HG03521 (cell line): ENCODE measurements around the gene NRGN.
A peak's percentile ranks its signal among the peaks of the same experiment; 100 is the strongest.

ENCODE experiments used
- ATAC-seq: cut with Tn5 transposase; IDR thresholded peaks from one replicate; pipeline ENCODE4 v1.9.1; 2021; ENCODE audit warnings: mild to moderate bottlenecking, moderate library complexity; ENCODE audit not compliant: unreplicated experiment

The NRGN gene

DNA sequence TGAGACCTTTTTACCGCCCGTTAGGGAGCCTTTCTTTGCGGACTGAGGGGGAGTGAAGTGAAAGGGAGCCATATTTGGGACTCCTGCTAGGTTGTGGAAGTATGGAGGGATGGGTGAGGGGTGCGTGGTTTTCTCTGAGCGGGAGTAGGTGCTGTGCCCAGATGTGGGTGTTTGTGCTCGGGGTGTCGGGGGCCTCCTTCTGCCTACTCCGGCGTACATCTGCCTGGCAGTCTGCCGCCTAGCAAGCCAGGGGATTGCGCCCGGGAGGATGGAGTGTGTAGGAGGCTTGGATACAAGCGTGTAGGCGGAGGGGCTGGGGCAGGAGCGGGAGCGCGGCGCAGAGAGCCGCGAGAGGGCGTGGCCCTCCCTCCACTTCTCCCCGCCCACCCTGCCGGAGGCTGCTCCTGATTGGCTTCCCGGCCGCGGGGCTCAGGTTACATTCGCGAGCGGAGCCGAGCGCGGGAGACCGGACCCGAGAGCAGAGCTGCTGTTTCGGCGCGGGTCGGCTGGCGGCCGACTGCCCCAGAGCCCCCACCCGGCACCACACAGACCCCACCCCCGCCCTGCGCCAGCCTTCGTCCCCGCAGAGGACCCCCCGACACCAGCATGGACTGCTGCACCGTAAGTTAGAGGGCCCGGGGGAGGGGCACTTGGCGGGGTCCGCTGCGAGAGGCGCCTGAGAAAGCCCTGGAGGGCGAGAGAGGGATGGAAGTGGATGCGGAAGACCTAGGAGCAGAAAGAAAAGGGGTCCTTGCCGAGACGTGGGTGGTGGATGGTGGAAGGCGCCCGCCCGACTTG, at the start of gene NRGN:
NRGN (plus strand) TSS at position 464 of the 798 bp plus-strand sequence; CDS start at position 607, 143 bp downstream.
- ATAC-seq, result peak; percentile 99

DNA sequence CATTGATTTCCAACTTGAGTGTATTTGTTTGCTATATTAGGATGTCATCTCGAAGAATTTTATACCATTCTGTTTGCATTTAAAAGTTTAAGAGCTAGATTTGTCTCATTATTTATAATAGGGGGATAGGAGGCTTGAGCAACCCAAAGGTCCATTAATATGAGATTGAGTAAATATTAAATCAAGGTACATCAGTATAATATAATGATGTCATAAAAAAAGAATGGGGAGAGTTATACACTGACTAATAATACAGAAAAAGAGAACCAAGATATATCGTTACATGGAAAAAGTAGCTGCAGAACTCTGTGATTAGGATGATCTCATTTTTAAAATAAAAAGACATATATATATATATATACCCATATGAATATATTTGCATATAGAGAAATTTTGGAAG, 46.6 kb upstream of the NRGN start:
- ATAC-seq, result no peak

DNA sequence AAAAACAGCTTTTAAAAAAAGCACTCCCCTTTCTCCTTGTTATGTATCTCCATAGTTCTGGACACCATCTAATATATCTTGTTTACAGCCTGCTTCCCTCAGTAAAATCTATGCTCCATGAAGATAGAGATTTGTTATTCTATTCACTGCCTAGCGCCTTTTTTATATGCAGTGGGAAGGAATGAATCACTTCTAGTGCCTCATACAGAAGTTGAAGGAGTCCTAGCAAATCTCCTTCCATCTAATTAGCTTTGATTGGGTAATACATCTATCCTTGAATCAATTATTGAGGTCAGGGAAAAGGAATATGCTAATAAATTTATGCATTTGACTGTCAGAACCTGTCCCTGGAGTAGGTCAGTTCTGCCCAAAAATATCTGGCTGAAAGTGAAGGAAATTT, 40.2 kb upstream of the NRGN start:
- ATAC-seq, result no peak

DNA sequence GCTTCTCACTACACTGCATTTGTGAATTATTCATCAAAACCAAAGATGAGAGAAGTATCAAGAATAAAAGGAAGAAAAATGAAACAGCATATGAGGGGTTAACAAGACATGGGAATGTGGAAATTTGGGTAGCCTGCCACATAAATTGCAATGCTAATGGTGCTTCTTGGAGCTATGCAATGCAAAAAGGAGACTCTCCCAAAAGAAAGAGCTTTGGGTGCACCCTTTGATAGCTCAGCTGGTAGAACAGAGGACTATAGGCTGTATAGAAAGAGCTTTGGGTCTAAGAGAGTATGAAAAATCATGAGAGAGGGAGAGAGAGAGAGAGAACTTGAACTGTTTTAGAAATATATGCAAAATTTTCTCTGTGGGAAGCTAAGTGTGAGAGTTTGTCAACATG, 39.7 kb upstream of the NRGN start:
- no peak for ATAC-seq

DNA sequence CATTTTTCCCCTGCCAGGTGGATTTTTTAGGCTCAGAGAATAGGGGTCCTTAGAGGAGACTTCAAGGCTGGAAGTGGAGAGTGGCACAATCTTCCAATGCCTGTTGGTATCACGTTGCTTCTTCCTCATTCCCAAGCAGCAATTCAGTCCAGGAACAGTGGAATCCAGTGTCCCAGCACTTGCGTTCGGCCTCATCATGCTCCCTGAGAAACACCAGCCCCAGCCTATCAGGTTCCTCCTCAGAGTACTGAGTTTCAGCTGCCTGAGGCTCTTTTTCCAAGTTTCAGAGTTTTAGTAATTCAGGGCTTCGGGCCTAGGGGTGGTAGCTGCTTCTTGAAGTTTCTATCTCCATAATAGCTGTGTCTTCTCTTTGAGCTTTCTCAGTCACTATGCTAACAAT, 31.9 kb upstream of the NRGN start:
- no peak for ATAC-seq

DNA sequence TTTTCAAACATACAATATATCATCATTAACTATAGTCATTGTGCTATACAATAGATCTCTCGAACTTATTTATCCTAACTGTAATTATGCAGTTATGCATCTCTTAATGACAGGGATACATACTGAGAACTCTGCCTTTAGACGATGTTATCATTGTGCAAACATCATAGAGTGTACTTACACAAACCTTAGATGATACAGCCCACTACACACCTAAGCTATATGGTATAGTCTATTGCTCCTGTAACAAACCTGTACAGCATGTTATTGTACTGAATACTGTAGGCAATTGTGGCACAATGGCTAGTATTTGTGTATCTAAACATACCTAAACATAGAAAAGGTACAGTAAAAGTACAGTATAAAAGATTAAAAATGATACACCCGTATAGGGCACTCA, 27.4 kb upstream of the NRGN start:
- no peak for ATAC-seq

DNA sequence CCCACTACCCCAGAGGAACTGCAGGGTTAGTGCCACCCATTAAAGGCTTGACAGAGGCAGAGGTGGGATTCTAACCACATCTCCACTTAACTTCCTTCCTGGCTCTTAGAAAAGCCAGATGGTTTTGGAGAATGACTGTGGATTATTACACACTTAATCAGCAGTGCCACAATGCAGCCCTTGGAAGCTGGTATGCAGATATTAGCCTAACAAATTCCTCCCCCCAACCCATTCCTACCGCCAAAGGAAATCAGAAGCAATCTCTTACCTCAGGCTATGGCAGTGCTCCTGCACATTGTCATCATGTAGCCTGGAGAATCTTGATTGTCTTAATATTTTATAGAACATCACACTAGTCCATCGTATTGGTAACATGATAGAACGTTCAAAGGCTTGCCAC, 23.2 kb upstream of the NRGN start:
- no peak for ATAC-seq

DNA sequence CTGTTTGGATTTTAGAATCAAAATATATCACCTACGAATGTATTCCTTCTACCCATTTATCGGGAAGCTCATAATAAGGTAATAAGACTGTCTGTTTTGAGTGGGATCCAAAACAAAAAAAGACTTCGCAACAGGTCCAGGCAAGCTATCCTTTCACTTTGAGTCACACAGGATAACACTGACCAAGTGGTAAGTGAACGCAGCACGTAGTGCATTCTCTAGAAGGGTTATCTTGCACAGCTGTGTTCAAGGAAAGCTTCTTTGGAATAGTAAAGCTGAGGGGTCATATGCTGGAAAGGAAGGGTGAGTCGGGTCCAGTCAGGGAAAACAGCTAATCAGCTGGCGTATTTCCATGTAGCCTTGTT, 22.3 kb upstream of the NRGN start:
- ATAC-seq, result peak; percentile 42

DNA sequence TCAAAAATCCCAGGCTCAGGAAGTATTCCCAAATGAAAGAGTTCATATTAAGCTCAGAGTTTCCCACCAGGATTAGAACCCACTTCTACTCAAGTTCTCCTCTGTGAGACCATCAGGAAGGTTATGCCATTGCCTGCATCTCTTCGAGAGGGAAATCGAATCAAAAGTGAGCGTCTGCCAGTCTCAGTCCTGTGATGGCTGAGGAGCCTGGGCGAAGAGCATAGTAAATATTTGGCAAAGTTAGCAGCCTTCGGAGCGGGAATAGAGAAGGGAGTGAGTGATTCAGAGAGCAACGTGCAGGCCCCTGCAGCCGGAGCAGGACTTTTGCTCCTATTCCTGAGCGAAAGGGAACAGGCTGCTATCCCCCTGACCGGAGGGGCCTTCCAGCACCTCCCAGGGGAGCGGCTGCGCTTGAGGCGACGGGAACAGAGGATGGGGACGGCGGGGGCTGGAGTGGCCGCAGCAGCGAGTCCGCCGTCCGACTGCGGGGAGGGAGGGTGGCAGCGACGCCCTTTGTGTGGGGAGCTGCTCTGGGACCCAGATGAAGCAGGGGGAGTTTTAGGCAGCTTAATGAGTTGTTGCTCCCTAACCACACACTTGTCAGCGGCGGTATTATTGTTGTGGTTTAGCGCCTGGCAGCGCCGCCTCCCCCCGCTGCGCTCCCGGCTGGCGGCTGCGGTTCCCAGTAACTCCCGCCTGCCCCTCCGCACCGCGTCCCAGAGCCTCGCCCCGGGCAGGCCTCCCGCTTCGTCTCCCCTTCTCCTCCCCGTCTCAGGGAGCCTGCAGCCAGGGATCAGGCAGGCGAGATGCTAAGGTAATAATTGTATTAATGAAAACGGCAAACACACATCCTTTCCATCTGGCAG, 21.7 kb upstream of the NRGN start:
- no peak for ATAC-seq

DNA sequence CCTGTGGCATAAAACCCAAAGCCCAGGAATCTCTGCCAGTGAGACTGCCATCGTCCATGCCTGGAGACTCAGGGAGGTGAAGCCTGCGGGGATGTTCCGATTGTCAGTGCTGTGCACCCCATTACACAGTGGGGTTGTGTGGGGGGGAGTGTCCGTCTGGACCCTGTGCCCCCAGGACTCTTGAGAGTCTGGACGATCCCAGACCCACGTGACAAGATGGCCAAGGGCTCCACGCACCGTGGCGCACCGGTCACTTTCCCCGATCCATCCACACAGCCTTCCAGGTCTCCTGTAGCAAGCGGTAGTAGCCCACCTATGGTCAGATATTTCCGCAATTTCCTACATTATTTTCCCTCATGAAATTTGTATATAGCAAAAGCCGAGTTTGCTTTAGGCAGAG, 20.9 kb upstream of the NRGN start:
- ATAC-seq, result no peak

DNA sequence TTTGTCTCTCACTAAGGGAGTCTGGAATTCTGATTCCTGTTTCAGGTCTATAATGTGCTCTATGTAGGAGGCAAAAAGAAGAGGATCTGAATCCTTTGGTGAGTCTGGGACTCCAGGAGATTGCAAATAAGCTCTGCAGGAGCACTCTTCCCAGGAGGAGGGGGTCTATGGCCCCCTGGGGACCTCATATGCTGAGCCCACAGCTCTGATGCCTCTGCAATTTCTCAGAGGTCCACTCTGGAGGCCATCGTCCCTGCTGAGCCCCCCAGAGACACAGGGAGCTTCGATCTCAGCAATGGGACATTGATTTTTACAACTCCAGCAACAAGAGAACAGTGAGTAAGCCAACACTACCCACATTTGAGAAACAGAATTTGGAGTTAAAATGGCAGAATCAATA, 20.2 kb upstream of the NRGN start:
- ATAC-seq, result no peak

DNA sequence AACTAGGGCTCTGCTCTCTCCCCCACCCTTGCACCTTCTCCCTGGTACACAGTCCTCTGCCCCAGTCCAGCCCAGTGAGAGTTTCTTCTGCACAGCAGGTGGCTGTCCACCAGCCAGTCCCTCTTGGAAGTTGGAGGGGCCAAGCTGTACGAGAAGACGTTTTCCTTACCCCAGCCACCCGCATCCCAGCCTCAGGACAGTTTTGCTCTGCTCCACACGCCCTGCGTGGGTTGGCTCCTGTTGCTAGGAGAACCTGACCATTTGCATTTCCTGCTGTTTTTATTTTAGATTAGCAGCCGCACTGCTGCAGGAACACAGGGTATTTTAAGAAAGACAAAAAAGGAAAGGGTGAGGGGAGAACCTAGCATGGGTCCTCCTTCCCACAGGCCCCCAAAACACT, 17.6 kb upstream of the NRGN start:
- ATAC-seq, result no peak

DNA sequence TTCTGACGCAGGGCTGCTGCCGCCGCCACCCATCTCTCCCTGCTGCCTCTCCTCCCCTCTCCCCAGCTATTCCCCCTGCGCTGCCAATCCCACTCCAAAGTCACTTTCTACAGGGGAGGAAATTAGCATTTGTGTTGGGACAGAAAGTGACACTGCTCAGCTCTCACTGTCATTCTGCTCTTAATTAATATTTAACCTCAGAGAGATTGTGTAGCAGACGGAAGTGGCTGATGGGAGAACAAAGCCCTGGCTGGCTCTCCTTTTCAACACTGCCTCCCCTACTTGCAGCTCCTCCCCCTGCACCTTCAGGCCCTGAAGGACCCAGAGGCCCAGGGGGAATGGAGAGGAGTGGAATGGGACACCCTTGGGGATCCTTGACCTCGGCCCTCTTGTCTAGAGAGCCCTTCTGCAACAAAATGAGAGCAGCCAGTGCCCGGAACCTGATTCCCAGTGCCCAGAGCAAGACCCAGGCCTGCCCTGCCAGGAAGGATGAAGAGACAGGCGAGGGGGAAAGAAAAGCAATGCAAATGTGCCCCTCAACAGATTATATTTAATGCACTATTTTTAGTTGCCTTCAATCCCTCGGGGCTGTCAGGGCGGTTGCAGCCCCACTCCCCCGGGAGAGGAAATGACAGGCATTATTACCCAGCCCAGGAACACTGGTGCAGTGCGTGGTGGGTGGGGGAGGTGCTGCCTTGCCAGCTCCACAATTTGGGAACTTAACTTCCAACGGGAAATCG, 14.6 kb upstream of the NRGN start:
- peak; percentile 85 for ATAC-seq

DNA sequence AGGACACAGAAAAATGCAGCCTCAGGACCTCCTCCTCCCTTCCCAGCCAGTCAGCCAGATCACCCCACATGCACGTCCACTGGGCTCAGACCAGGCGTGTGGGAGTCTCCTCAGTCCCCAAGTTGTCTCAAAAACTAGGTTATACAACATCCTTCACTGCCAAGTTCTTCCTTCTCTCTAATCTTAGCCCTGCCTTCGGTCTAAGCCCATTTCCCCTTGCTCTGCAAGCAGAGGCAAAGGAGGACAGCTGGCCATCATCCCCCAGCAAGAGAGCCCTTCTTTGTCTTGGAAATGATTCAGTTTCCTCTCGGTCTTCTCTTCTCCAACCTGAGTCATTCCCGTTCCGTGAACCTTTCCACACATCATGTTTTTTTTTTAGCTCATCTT, 14.0 kb upstream of the NRGN start:
- no peak for ATAC-seq

DNA sequence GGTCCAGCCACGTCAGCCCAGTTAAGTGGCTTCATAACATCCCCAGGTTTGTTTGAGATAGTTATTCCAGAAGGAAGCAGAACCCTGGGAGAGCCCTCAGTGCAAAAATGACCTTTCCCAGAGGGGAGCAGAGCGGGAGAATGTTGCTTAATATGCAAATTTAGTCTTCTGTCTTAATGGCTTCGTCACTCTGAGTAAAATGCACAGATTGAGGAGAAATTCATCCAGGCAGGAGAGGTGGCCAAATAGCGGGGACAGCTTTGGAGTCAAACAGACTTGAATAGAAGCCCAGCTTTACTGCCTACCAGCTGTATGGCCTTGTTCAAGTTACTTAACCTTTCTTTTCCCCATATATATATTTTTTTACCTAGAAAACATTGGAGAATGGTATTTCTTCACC, 12.3 kb upstream of the NRGN start:
- ATAC-seq, result no peak

DNA sequence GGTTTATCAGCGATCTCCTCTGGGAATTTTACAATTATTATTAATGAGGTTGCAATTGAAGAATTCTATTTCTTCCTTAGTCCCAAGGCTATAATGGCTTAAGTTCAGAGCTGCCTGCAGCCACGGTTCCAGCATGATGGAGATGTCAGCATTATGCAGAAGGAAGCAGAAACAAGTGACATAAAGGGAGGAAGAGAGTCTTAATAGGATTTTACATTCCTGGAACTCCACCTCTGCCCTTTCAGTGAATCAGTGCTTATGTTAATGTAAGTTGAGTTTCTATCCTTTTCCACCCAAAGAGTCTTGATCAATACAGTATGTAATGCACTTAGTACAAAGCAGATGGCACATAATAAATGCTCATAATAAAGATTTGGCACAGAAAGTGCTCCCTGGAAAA, 11.6 kb upstream of the NRGN start:
- no peak for ATAC-seq

DNA sequence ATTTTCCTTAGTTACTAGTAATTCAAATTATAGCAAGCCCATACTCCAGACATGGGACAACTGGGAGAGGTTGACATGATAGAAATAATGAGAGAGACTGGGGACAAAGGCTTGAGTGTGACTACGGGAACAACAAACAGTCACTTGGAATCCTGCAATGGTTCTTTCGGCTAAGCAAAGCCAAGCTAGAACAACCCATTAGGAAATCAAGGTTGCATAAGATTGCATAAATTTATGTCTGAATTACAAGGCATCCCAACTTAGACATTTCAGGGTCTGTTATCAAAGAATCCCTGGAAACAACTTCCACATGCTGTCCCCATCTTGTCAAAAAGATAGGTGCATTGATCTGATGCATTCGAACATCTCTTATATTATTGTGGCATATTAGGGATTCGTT, 10.2 kb upstream of the NRGN start:
- ATAC-seq, result no peak

DNA sequence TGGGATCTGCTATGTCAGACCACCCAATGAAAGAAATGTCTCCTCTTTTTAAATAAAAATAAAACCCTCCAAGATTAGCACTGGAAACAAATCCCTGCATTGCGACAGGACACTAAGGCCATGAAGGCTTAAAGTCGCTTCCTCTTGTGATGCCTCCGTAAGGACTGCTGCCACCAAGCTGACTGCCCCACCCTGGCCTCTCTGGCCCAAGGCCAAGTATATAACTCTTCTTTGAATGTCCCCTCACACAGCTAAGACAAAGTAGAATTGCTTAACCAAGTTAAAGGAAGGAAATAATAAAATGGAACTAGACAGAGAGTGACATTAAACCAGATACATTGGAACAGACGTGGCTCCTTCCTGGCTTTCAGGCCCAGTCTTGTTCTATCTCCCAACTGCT, 7.5 kb upstream of the NRGN start:
- ATAC-seq, result no peak

DNA sequence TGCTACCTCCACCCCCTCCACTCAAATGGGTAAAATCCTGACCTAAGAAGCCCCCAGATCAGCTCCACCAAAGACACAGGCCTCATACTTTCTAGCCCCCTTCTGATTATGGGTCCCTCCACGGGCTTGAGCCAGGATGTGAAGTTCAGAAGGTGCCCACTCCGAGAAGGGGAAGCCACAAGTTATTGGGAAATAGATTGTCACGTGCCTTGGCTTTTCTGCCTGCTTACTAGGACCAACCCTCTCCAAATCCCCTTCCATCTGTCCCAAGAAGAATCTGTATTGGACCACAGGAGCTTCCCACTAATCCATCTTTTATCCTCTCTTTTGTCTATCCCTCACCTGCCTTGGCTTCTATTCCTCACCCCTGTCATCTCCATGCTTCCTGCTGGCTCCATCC, 3.0 kb upstream of the NRGN start:
- no peak for ATAC-seq

DNA sequence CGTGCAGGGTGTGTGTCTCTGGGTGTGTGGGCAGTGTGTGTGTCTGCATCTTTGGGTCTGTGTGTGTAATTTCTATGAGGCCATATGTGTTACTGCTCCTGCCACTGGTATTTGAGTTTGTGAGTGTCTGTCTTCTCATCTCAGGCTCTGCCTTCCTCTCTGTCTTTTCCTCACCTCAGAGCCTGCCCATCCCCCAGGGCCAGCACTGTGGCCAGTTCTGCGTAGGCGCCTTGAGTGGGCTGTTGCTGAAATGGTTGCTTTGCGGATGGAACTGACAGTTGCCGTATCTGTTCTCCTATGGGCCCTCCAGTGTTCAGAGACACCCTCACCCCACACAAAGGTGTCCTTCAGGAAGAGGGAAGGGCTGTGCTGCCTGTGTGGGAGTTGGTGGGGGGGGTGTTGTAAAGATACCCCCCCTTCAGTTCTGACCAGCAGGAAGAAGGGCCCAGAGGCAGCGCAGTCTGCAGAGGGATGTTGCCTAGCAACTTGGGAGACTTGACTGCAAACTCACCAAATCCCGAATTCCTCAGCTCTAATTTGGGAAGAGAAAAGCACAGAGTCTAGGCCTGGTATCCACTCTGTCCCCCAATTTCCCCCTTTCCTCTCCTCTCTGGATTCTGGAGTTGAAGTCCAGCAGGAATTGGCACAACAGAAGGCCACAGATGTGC, 2.0 kb upstream of the NRGN start:
- ATAC-seq, result no peak
